Left cardiac atrium (tissue), 4 donors: ENCODE data around the gene TRIM46. TPM values are rescaled to one million over a fixed set of nuclear protein-coding genes. Genes with fewer than 3 reads are reported as not detected.
A peak's percentile ranks its signal among the peaks of the same experiment; 100 is the strongest.
"Not testable (repeated sequence)": the region's sequence is repeated elsewhere in the genome, so short reads cannot be mapped to it uniquely, and the experiment has no call there.

ENCODE experiments used
- ATAC-seq, 2 donors: fragments of 200-7000 bp; cut with Tn5 transposase; one replicate each; pipeline ENCODE4 v1.9.1; 2020; ENCODE audit warnings: mild to moderate bottlenecking in 2 of 2, moderate library complexity in 2 of 2
- DNase-seq: peaks from one replicate; pipeline ENCODE4 v3.0.0-alpha.2; 2020
- intact Hi-C, 2 donors: fragments of 100-400 bp; cut with DNase I; formaldehyde crosslinking; loops; one replicate each; pipeline versions ENCODE4 v1.14.1 to v1.15.1; 2022 to 2023
- total RNA-seq, 2 donors: library from RNA; stranded (reverse); fragmentation: NEBNext Ultra II Directional; extraction: Animal tissue kit (Norgen Biotek cat#: 25700); gene quantifications; one replicate each; pipeline ENCODE4 v1.2.1, GENCODE V29; 2021
- donor health status: DM: no; HTN: yes; CAD: no.
- donor health status: DM: no; HTN: yes; CAD: no; lungs with severe emphysema.
- donor health status: DM: yes; HTN: yes; CAD: no.
- donor health status: Dilated cardiomyopathy.

The TRIM46 gene
- total RNA-seq, 2 donors from 2014 or later, result 0.15 to 0.21 TPM

- intact Hi-C loops, result no loop called here
- peak; percentile 94 for ATAC-seq
- DNase-seq, result peak; percentile 96
Observed at GRCh38 chr1:155135415-155136028, 38.1 kb upstream of the TRIM46 start, which contains the start of gene SLC50A1. Gene SLC50A1 (plus strand): TSS chr1:155135852. CDS start chr1:155135912, 60 bp downstream.

DNA sequence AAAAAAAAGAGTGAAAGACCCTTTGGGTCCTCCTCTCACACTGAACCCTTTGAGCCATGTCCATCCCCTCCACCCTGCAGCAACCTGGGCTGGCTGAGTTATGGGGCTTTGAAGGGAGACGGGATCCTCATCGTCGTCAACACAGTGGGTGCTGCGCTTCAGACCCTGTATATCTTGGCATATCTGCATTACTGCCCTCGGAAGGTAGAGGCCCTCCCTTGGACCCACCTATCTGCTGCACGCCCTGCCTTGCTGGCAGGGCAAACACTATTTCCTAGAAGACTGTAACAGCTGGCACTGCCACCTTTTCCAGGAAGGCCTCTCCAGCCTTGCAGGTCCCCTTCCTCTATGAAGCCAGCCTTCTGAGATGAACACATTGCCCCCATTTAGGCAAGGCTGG lies 36.9 kb upstream of the TRIM46 start:
- intact Hi-C loops, result no loop called here
- DNase-seq (no peak), ATAC-seq (no peak)

GRCh38 chr1:155137154-155137949 lies 36.3 kb upstream of the TRIM46 start:
- no peak for ATAC-seq
- intact Hi-C loops, result no loop called here
- DNase-seq, result no peak

GRCh38 chr1:155139895-155140629 lies 33.6 kb upstream of the TRIM46 start, which contains the start of gene DPM3:
Gene DPM3 (minus strand): TSS chr1:155140531. CDS start chr1:155140240, 291 bp downstream.
- peak; percentile 71 to 72 for ATAC-seq
- DNase-seq, result peak; percentile 92
- intact Hi-C loops, result no loop called here

DNA sequence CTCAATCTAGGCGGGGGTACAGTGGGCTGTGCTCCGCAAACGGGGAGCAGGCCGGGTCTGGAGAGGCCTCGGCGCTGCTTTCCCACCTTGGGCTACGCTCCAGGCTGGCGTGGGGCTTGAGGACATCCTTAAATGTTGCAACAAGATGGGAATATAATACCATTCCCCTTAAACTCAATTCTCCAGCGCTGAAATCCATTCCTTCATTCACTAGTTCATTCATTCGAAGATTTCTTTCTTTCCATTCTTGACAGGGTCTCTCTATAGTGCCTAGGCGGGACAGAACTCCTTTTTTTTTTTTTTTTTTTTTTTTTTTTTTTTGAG lies 33.1 kb upstream of the TRIM46 start:
- ATAC-seq (no peak), DNase-seq (no peak)
- intact Hi-C loops, result no loop called here

DNA sequence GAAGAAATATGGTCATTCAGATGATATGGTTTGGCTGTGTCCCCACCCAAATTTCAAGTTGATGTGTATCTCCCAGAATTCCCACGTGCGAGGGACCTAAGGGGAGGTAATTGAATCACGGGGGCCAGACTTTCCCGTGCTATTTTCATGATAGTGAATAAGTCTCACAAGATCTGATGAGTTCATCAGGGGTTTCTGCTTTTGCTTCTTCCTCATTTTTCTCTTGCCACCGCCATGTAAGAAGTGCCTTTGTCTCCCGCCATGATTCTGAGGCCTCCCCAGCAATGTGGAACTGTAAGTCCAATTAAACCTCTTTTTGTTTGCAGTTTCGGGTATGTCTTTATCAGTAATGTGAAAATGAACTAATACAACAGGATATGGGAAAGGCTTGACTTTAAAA lies 31.9 kb upstream of the TRIM46 start:
- intact Hi-C loops, result no loop called here
- DNase-seq (no peak), ATAC-seq (no peak)

DNA sequence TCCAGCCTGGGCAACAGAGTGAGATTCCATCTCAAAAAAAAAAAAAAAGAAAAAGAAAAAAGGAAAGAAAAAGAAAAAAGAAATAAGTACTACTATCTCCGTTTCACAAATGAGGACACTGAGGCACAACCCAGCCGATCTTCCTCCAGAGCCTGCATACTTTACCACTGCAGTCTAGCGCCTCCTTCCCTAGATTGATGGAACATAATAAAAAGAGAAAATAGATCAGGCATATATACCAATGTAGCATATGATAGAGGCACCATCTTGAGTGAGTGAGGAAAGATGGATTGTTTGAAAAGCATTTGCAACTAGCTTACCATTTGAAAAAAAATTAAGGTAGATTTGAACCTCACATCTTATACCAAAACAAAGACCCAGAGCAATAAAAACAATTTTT lies 28.2 kb upstream of the TRIM46 start:
- no peak for ATAC-seq

DNA sequence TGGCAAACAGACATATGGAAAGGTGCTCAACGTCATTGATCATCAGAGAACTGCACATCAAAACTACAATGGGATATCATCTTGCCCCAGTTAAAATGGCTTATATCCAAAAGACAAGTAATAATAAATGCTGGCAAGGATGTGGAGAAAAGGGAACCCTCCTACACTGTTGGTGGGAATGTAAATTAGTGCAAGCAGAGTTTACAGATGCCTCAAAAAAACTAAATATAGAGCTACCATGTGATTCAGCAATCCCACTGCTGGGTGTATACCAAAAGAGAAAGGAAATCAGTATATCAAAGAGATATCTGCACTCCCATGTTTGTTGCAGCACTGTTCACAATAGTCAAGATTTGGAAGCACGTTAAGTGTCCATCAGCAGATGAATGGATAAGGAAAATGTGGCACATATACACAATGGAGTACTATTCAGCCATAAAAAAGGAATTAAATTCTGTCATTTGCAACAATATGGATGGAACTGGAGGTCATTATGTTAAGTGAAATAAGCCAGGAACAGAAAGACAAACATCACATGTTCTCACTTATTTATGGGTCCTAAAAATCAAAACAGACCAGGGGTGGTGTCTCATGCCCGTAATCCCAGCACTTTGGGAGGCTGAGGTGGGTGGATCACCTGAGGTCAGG lies 17.5 kb upstream of the TRIM46 start:
- DNase-seq, ATAC-seq, intact Hi-C loops: not testable (repeated sequence)

More for the DNA sequence above, 28.2 kb upstream of the TRIM46 start:
- intact Hi-C loops, result no loop called here
- DNase-seq, result no peak

- ATAC-seq, result no peak
- DNase-seq, result no peak
Observed at GRCh38 chr1:155158991-155159390, 14.7 kb upstream of the TRIM46 start.

GRCh38 chr1:155160128-155160527 lies 13.5 kb upstream of the TRIM46 start:
- ATAC-seq, result no peak
- DNase-seq, result no peak
- intact Hi-C loops, result no loop called here

More at GRCh38 chr1:155158991-155159390, 14.7 kb upstream of the TRIM46 start:
- intact Hi-C loops, result no loop called here

- intact Hi-C loops, ATAC-seq, DNase-seq: not testable (repeated sequence)
Observed at GRCh38 chr1:155162631-155163030, 11.0 kb upstream of the TRIM46 start.

DNA sequence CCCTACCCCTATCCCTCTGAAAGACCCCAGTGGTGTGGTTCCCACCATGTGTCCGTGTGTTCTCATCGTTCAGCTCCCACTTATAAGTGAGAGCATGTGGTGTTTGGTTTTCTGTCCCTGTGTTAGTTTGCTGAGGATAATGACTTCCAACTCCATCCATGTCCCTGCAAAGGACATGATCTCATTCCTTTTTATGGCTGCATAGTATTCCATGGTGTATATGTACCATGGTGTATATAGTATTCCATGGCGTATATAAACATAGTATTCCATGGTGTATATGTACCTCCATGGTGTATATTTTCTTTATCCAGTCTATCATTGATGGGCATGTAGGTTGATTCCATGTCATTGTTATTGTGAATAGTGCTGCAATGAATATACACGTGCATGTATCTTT lies 9.9 kb upstream of the TRIM46 start:
- ATAC-seq, intact Hi-C loops, DNase-seq: not testable (repeated sequence)

- ATAC-seq, intact Hi-C loops, DNase-seq: not testable (repeated sequence)
Observed at GRCh38 chr1:155164625-155165024, 9.0 kb upstream of the TRIM46 start.

GRCh38 chr1:155166051-155166470 lies 7.6 kb upstream of the TRIM46 start:
- DNase-seq, result no peak
- ATAC-seq, result no peak
- intact Hi-C loops, result loop anchor here in 1 of 2 donors (2.0 kb wide), 1 partner anchor 73 kb away; no protein-coding TSS in a partner anchor

- DNase-seq, result peak; percentile 84
- peak; percentile 64 to 71 for ATAC-seq
- intact Hi-C loops, result loop anchor here (1.0 to 2.0 kb wide), 2 partner anchors 74 to 75 kb away; no protein-coding TSS in a partner anchor
Observed at GRCh38 chr1:155166471-155167165, 7.0 kb upstream of the TRIM46 start.

- DNase-seq (peak; percentile 93), ATAC-seq (peak; percentile 75 to 83)
- intact Hi-C loops, result loop anchor here (1.0 to 2.0 kb wide), 2 partner anchors 75 to 76 kb away; no protein-coding TSS in a partner anchor
Observed at GRCh38 chr1:155167166-155168104, 6.2 kb upstream of the TRIM46 start.

- ATAC-seq, intact Hi-C loops, DNase-seq: not testable (repeated sequence)
Observed at GRCh38 chr1:155168105-155168445, 5.6 kb upstream of the TRIM46 start.
